Body of pancreas (tissue), 4 donors: ENCODE results near the gene ST6GALNAC6. TPM values are rescaled to one million over a fixed set of nuclear protein-coding genes. Genes with fewer than 3 reads are reported as not detected.
A peak's percentile ranks its signal among the peaks of the same experiment; 100 is the strongest.

Experiments used
- ATAC-seq: fragments of 150-250 bp; one replicate; pipeline ENCODE4 v1.9.1; 2016
- DNase-seq, 4 donors: peaks; one replicate each; pipeline ENCODE4 v3.0.0-alpha.2; 2019
- H3K27ac ChIP-seq, 4 donors: fragments of 200-600 bp; sonication (generic); 1 replicate in 3 of 4; 2 replicates in 1 of 4; pipeline versions ENCODE4 v1.5.1 to v1.6.1; 2016 to 2019; ENCODE audit warnings: mild to moderate bottlenecking in 1 of 4, mixed read lengths in 1 of 4, moderate library complexity in 1 of 4
- H3K27me3 ChIP-seq, 2 donors: fragments of 200-600 bp; sonication (generic); one replicate each; pipeline ENCODE4 v1.6.0; 2016; ENCODE audit warnings: mild to moderate bottlenecking in 1 of 2
- H3K36me3 ChIP-seq, 2 donors: fragments of 200-600 bp; sonication (generic); replicated peaks in 1 of 2; 2 replicates each; pipeline ENCODE4 v1.5.1; 2016; ENCODE audit warnings: low read depth in 2 of 2; ENCODE audit not compliant: insufficient read depth in 1 of 2
- H3K4me1 ChIP-seq: fragments of 200-600 bp; sonication (generic); one replicate; pipeline ENCODE4 v1.6.0; 2016
- H3K4me3 ChIP-seq, 2 donors: fragments of 200-600 bp; sonication (generic); 1 replicate in 1 of 2; 2 replicates in 1 of 2; pipeline ENCODE4 v1.5.1; 2016 to 2019
- H3K9me3 ChIP-seq, 3 donors: fragments of 200-600 bp; sonication (generic); 1 replicate in 2 of 3; 2 replicates in 1 of 3; pipeline ENCODE4 v1.5.1; 2016
- POLR2A ChIP-seq, 3 donors: fragments of 450-650 bp; IDR thresholded peaks; one replicate each; pipeline ENCODE4 v1.6.1; 2016; ENCODE audit warnings: antibody characterized with exemption in 3 of 3, mild to moderate bottlenecking in 2 of 3
- WGBS, 2 donors: methylation state at CpG; one replicate each; pipeline ENCODE4 v1.1.5; 2017; 5-methylcytosine and 5-hydroxymethylcytosine counted together
- intact Hi-C: fragments of 100-400 bp; cut with DNase I; formaldehyde crosslinking; loops from one replicate; pipeline ENCODE4 v1.15.1; 2023
- total RNA-seq, 2 donors: library from RNA; depleted of rRNA; stranded (reverse); fragments of >200 nt; gene quantifications; one replicate each; pipeline ENCODE4 v1.1.0, GENCODE V29; 2016
- TF ChIP-seq, protein P1 (sequence below), 7 experiments: fragments of 450-650 bp in 4 of 7; fragments of 200-600 bp in 3 of 7; sonication (generic) in 3 of 7; IDR thresholded peaks; one replicate each; pipeline ENCODE4 v1.5.1; 2016 to 2019; ENCODE audit warnings: antibody characterized with exemption in 7 of 7

The ST6GALNAC6 gene
- total RNA-seq, 2 donors from 2014 or later = 46.1 to 66.7 TPM

DNA sequence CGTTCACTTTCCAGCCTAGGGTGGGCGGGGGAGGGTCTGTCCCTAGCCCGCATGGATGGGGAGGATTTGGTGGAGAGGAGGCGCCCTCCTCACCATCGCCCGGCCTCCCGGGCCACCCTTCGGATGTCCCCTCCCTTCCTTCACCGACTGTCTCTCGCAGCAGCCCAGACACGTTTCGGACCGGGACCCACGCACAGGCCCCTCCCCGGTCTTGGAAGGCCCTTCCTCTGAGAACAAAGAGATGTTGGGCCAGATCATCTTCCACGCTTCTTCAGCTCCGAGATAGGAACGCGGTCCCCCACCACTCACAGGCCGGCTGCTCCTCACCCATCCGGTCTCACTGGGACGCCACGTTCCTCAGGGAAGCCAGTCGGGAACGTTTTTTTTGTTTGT is 38.9 kb upstream of the ST6GALNAC6 start:
- WGBS, 2 donors = 46 to 62% methylated on average over 25 of the region's 25 CpGs
- no peaks in the 10 kb centered on the region for H3K27me3 ChIP-seq
- no peak overlapping the region for H3K4me3 ChIP-seq
- no peak for DNase-seq
- peak; percentile 4 for ATAC-seq
- H3K36me3 ChIP-seq = no peaks in the 10 kb centered on the region
- TF ChIP-seq, protein P1, sequence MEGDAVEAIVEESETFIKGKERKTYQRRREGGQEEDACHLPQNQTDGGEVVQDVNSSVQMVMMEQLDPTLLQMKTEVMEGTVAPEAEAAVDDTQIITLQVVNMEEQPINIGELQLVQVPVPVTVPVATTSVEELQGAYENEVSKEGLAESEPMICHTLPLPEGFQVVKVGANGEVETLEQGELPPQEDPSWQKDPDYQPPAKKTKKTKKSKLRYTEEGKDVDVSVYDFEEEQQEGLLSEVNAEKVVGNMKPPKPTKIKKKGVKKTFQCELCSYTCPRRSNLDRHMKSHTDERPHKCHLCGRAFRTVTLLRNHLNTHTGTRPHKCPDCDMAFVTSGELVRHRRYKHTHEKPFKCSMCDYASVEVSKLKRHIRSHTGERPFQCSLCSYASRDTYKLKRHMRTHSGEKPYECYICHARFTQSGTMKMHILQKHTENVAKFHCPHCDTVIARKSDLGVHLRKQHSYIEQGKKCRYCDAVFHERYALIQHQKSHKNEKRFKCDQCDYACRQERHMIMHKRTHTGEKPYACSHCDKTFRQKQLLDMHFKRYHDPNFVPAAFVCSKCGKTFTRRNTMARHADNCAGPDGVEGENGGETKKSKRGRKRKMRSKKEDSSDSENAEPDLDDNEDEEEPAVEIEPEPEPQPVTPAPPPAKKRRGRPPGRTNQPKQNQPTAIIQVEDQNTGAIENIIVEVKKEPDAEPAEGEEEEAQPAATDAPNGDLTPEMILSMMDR (IDR thresholded peaks at IDR 0.05) = no peak
- TF ChIP-seq POLR2A (IDR thresholded peaks at IDR 0.05) = no peak
- H3K4me1 ChIP-seq = peaks cover 31% of the 10 kb centered on the region
- peak overlapping the region in 1 of 4 donors; percentile 49 for H3K27ac ChIP-seq
- H3K9me3 ChIP-seq = no peaks in the 10 kb centered on the region
- intact Hi-C loops = no loop called here

DNA sequence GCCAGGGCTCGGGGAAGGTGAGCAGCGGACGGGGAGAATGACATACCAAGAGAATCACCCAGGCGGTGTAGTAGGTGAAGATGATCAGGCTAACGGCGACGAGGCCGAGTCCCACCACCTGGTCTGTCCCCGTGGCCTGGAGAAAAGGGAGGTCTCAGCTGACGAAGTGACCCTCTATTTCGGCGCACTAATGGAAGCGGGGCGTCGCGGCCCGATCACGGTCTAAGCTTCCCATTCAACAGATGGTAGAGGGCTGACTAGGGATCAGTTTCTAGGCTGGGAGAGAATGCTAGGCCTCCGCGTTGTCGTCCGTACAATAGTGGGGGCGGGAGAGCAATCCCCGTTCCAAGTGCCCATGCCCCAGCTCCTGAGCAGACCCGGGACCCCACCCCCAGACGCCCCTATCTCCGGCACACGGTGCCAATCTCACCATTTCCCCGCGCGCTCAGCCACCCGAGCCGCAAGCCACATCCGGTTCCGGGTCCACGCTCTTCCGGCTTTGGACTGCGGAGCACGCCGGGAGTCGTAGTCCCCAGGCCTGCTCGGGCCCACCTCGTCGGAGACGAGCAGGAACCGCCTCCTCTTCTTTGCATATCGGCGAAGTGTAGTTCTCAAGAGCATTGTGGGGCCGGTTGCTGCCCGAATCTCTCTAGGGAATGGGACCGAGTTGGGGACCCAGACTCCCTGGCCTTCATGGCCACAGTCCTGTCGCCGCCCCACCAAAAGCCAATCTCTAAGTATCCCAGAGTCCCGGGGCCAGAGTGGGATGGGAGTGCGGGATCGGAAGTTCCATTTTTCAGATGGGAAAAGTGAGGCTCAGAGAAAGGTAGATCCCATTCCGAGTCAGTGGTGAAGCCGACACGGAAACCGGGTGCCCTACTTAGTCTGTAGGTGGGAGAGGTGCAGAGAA is 38.2 kb upstream of the ST6GALNAC6 start, which contains the start of gene DPM2:
Gene DPM2, minus strand, starts transcription at position 467 of the 910 bp plus-strand sequence. Its CDS starts 34 bp downstream, at position 433.
- Histone ChIP-seq H3K36me3 (no peaks in the 10 kb centered on the region), H3K4me3 (peak within 1 kb of the TSS; percentile 48 to 68), H3K27ac (peak within 1 kb of the TSS in 3 of 4 donors; percentile 3 to 49 (median 40)), H3K27me3 (no peaks in the 10 kb centered on the region), H3K4me1 (peaks cover 31% of the 10 kb centered on the region), H3K9me3 (no peaks in the 10 kb centered on the region)
- intact Hi-C loops = no loop called here
- ATAC-seq (peak; percentile 81), DNase-seq (peak; percentile 71 to 78 (median 76))
- 5 to 23% methylated on average over 25 to 60 of the region's 60 CpGs for WGBS, 2 donors
- TF ChIP-seq, protein P1 (IDR thresholded peaks at IDR 0.05) = no peak
- TF ChIP-seq POLR2A (IDR thresholded peaks at IDR 0.05) = peak; percentile 37 to 81 (median 79)

DNA sequence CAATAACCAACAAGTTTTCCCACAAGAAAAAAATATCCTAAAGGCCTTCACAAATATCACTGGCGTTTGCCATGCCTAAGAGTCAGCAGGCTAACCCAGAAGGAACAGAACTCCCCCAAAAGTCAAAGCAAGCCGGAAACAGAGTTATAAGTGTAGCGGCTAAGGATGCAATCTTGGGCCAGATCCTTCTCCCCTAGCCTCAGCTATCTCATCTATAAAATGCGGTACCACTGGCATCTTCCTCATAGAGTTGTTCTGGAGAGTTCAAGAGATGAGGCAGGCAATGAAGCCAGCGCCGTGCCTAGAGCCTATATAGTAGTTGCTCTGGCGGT is 37.6 kb upstream of the ST6GALNAC6 start:
- intact Hi-C loops = no loop called here
- no peak for DNase-seq
- no peak for ATAC-seq
- no peaks in the 10 kb centered on the region for H3K27me3 ChIP-seq
- WGBS, 2 donors = 6 to 10% methylated on average over 7 of the region's 7 CpGs
- peak overlapping the region; percentile 48 to 68 for H3K4me3 ChIP-seq
- no peaks in the 10 kb centered on the region for H3K9me3 ChIP-seq
- H3K27ac ChIP-seq = peak overlapping the region in 3 of 4 donors; percentile 3 to 49 (median 40)
- no peaks in the 10 kb centered on the region for H3K36me3 ChIP-seq
- H3K4me1 ChIP-seq = peaks cover 31% of the 10 kb centered on the region
- TF ChIP-seq, protein P1 (IDR thresholded peaks at IDR 0.05) = no peak

DNA sequence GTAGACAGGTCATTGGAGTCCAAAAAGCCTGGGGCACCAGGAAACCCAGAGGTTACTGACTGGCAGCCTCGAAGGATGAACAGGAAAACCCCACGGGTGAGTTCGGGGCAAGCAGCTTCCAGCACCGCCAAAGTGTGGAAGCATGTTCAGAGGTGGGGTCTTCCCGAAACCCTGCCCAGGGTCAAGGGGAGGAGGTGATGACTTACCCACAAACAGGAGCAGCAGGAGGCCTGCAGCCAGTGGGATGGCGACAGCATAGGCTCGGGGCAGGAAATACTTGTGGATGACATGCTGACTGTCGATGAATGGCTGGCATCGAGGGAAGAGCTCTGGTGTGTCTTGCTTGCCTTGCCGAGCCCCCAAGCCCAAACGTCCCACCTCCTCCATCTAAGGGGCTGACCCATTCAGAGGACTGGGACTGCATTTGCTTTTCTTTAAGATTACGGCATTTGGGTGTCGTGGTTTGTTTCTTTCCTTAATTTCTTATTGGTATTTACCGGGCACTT is 37.0 kb upstream of the ST6GALNAC6 start:
- H3K9me3 ChIP-seq = no peaks in the 10 kb centered on the region
- no peak overlapping the region for H3K4me3 ChIP-seq
- peaks cover 36% of the 10 kb centered on the region for H3K4me1 ChIP-seq
- ATAC-seq (no peak), DNase-seq (no peak)
- no peak overlapping the region for H3K27ac ChIP-seq
- no peak for TF ChIP-seq POLR2A (IDR thresholded peaks at IDR 0.05)
- TF ChIP-seq, protein P1 (IDR thresholded peaks at IDR 0.05) = no peak
- no peaks in the 10 kb centered on the region for H3K27me3 ChIP-seq
- 71 to 78% methylated on average over 14 of the region's 14 CpGs for WGBS, 2 donors
- H3K36me3 ChIP-seq = no peaks in the 10 kb centered on the region
- intact Hi-C loops = no loop called here
